Gastrocnemius medialis (tissue), 4 donors: Measurements from ENCODE around the gene HGD. TPM values are rescaled to one million over a fixed set of nuclear protein-coding genes. Genes with fewer than 3 reads are reported as not detected.

Experiments used
- ATAC-seq, 2 donors: fragments of 150-250 bp; one replicate each; pipeline ENCODE4 v1.9.1; 2016
- DNase-seq, 2 donors: peaks; one replicate each; pipeline ENCODE4 v3.0.0-alpha.2; 2019
- H3K27ac ChIP-seq, 4 donors: fragments of 200-600 bp; sonication (generic); 1 replicate in 1 of 4; 2 replicates in 3 of 4; pipeline ENCODE4 v1.5.1; 2016 to 2018; ENCODE audit warnings: mild to moderate bottlenecking in 2 of 4, moderate library complexity in 1 of 4
- H3K27me3 ChIP-seq, 3 donors: fragments of 200-600 bp; sonication (generic) in 2 of 3; 1 replicate in 1 of 3; 2 replicates in 2 of 3; pipeline versions ENCODE4 v1.5.1 to v1.6.0; 2016 to 2019; ENCODE audit warnings: mild to moderate bottlenecking in 1 of 3, moderate library complexity in 1 of 3
- H3K36me3 ChIP-seq, 2 donors: fragments of 200-600 bp; sonication (generic) in 1 of 2; one replicate each; pipeline ENCODE4 v1.5.1; 2017 to 2018
- H3K4me1 ChIP-seq, 2 donors: fragments of 200-600 bp; sonication (generic) in 1 of 2; one replicate each; pipeline ENCODE4 v1.5.1; 2016 to 2017; ENCODE audit warnings: mild to moderate bottlenecking in 2 of 2
- H3K4me3 ChIP-seq, 4 donors: fragments of 200-600 bp; sonication (generic) in 3 of 4; 1 replicate in 1 of 4; 2 replicates in 3 of 4; pipeline ENCODE4 v1.5.1; 2016 to 2019; ENCODE audit warnings: mild to moderate bottlenecking in 2 of 4
- H3K9me3 ChIP-seq, 3 donors: fragments of 200-600 bp; sonication (generic) in 2 of 3; 1 replicate in 1 of 3; 2 replicates in 2 of 3; pipeline ENCODE4 v1.5.1; 2016 to 2019
- POLR2A ChIP-seq, 2 donors: fragments of 450-650 bp; IDR thresholded peaks; one replicate each; pipeline ENCODE4 v1.6.1; 2017; ENCODE audit warnings: antibody characterized with exemption in 2 of 2, mild to moderate bottlenecking in 2 of 2, moderate library complexity in 2 of 2
- in situ Hi-C, 4 donors: fragments of 200-750 bp; cut with MboI; loops; one replicate each; pipeline versions ENCODE4 v1.15.0 to v1.8.0; 2017; ENCODE audit warnings: low sequenced_read_pairs in 4 of 4
- intact Hi-C: fragments of 100-400 bp; cut with DNase I; formaldehyde crosslinking; loops from one replicate; pipeline ENCODE4 v1.15.1; 2023; ENCODE audit warnings: low total_unique reads
- total RNA-seq, 4 donors: library from RNA; depleted of rRNA; stranded (reverse); fragments of >200 nt; gene quantifications; one replicate each; pipeline versions ENCODE4 v1.1.0 to v1.2.3, GENCODE V29; 2016
- TF ChIP-seq, protein P1 (sequence below), 5 experiments: fragments of 450-650 bp in 3 of 5; fragments of 200-600 bp in 2 of 5; sonication (generic) in 2 of 5; IDR thresholded peaks in 4 of 5; conservative IDR thresholded peaks in 1 of 5; 1 replicate in 4 of 5; 2 replicates in 1 of 5; pipeline ENCODE4 v1.5.1; 2016 to 2019; ENCODE audit warnings: antibody characterized with exemption in 5 of 5, mild to moderate bottlenecking in 3 of 5, moderate library complexity in 3 of 5

The HGD gene
- total RNA-seq, 4 donors from 2014 or later = 0.68 to 4.1 (median 1.3) TPM; not detected in 1

DNA sequence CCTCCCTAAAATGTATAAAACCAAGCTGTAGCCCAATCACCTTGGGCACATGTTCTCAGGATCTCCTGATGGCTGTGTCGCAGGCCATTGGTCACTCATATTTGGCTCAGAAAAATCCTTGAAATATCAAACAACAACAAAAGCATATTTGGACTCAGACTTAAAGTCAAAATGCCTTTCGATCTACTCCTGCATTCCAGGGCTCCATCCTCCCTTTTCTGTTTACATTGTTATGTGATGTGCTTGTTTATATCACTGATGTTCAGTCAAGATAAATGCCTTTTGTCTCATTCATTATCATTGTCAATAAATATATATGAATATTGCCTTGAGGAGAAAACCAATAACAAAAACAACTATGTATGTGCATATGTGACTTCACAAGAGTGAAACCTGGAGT is 31.7 kb downstream of the HGD start:
- in situ Hi-C loops = no loop called here
- DNase-seq (no peak), ATAC-seq (no peak)

DNA sequence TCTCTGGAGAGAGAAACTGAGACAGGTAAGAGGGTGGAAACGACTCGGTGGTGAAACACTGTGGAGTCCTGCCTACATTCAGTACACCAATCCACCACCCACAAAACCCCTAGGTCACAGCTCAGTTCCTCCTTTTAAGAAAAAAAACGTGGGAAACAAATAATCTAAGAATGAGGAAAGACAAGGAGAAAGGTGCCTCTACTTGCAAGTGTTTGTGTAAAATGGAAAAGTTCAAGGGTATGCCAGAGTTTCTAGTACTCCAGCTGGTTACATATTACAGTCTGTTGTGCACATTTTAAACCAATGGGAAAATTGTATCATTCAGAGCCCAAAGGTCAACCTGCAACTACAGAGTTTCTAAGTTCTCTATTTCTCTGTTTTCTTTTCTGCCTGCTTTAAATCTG is 32.2 kb downstream of the HGD start:
- no peaks in the 10 kb centered on the region for H3K36me3 ChIP-seq
- no peak for ATAC-seq
- H3K27me3 ChIP-seq = no peaks in the 10 kb centered on the region
- TF ChIP-seq, protein P1, sequence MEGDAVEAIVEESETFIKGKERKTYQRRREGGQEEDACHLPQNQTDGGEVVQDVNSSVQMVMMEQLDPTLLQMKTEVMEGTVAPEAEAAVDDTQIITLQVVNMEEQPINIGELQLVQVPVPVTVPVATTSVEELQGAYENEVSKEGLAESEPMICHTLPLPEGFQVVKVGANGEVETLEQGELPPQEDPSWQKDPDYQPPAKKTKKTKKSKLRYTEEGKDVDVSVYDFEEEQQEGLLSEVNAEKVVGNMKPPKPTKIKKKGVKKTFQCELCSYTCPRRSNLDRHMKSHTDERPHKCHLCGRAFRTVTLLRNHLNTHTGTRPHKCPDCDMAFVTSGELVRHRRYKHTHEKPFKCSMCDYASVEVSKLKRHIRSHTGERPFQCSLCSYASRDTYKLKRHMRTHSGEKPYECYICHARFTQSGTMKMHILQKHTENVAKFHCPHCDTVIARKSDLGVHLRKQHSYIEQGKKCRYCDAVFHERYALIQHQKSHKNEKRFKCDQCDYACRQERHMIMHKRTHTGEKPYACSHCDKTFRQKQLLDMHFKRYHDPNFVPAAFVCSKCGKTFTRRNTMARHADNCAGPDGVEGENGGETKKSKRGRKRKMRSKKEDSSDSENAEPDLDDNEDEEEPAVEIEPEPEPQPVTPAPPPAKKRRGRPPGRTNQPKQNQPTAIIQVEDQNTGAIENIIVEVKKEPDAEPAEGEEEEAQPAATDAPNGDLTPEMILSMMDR (IDR thresholded peaks at IDR 0.05 in 4 of 5, conservative IDR thresholded peaks at IDR 0.05 in 1 of 5) = no peak
- no peak for TF ChIP-seq POLR2A (IDR thresholded peaks at IDR 0.05)
- H3K9me3 ChIP-seq = no peaks in the 10 kb centered on the region
- no peak overlapping the region for H3K4me3 ChIP-seq
- intact Hi-C loops = no loop called here
- in situ Hi-C loops = no loop called here
- no peak overlapping the region for H3K27ac ChIP-seq
- no peak for DNase-seq
- H3K4me1 ChIP-seq = no peaks in the 10 kb centered on the region

More for the DNA sequence above, 31.7 kb downstream of the HGD start:
- no peak overlapping the region for H3K27ac ChIP-seq
- H3K4me3 ChIP-seq = no peak overlapping the region
- intact Hi-C loops = no loop called here
- TF ChIP-seq, protein P1 (IDR thresholded peaks at IDR 0.05 in 4 of 5, conservative IDR thresholded peaks at IDR 0.05 in 1 of 5) = no peak
- no peak for TF ChIP-seq POLR2A (IDR thresholded peaks at IDR 0.05)
- H3K9me3 ChIP-seq = no peaks in the 10 kb centered on the region
- no peaks in the 10 kb centered on the region for H3K4me1 ChIP-seq
- H3K27me3 ChIP-seq = no peaks in the 10 kb centered on the region
- H3K36me3 ChIP-seq = no peaks in the 10 kb centered on the region

DNA sequence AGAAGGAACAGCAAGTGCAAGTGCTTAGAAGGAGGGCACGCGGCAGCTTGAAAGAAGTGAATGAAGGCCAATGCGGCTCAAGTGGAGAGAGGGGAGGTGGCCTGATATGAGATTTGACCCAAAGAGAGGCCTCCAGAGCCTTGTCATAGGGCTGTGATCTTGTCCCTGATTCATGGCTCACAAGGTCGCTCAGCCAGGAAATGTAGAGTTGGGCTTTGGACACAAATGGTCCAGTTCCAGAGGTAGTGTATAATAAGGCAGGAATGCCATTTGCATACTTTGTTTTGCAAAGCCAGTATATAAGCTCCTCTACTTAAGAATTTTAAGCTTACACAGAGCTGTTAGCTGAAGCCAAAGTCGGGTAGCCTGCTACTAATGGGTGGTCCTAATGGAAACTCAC is 33.7 kb downstream of the HGD start:
- ATAC-seq (no peak), DNase-seq (no peak)
- in situ Hi-C loops = no loop called here
- no peak for TF ChIP-seq POLR2A (IDR thresholded peaks at IDR 0.05)
- TF ChIP-seq, protein P1 (IDR thresholded peaks at IDR 0.05 in 4 of 5, conservative IDR thresholded peaks at IDR 0.05 in 1 of 5) = no peak
- Histone ChIP-seq H3K27me3 (no peaks in the 10 kb centered on the region), H3K36me3 (no peaks in the 10 kb centered on the region), H3K4me3 (no peak overlapping the region), H3K4me1 (no peaks in the 10 kb centered on the region), H3K9me3 (no peaks in the 10 kb centered on the region), H3K27ac (no peak overlapping the region)
- intact Hi-C loops = no loop called here

DNA sequence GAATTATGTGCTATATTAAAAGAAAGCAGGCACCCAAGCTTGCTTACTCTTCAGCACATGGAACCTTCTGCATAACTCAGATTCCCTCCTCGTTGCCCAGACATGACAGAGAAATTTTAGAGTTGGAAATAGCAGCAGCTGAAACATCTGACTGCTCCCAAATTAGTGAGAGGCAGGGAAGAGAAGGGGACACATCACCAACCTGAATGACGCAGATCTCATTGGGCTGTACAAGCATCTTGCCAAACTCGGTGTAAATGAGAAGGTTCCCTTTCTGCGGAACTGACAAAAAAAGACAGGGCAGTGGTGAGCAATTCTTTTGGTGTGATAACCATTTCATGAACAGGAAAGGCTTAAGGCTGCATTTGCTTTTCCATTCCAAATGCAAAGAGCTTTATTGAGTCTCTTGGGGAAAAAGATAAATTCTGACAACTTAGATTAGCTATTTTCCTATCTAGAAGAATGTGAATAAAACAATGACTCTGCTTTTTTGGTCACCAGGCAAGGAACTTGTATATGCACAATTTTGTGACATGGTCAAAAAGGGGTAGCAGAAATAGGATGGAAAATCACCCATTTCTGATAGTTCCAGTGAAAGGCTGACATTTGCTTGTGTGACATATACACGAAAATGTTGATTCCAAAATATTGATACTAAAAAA is 35.1 kb downstream of the HGD start:
- Histone ChIP-seq H3K4me3 (no peak overlapping the region), H3K27me3 (no peaks in the 10 kb centered on the region), H3K4me1 (no peaks in the 10 kb centered on the region), H3K9me3 (no peaks in the 10 kb centered on the region), H3K36me3 (no peaks in the 10 kb centered on the region), H3K27ac (no peak overlapping the region)
- DNase-seq = no peak
- no peak for ATAC-seq
- intact Hi-C loops = no loop called here
- in situ Hi-C loops = no loop called here
- TF ChIP-seq, protein P1 (IDR thresholded peaks at IDR 0.05 in 4 of 5, conservative IDR thresholded peaks at IDR 0.05 in 1 of 5) = no peak
- TF ChIP-seq POLR2A (IDR thresholded peaks at IDR 0.05) = no peak
